ENCODE measurements around the gene RASEF.

The RASEF gene

DNA sequence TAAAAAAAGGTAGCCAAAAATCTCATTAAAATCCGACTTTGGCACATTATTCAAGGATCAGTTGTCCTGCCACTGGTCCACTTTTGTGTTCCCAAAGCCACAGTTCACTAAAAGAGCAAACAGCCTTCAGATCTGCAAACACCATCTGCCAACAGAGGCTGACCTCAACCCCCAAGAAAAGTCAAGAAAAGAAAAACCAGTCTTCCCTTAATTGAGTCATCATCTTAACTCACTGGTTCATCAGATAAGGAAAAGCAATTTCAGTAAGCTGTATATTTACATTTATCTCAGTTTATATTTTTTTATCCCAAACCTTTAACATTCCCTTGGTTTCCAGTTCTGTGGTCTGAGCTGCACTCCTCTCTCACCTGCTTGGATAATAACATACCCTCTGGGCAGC, 21.2 kb downstream of the RASEF start:
- Histone ChIP-seq H3K4me3 (ENCODE audit: low read length) (no peak overlapping the region), H3K27ac (ENCODE audit: low read length) (no peak overlapping the region), H3F3A (ENCODE audit: insufficient read depth, low read length) (no peaks in the 10 kb centered on the region), H2AFZ (ENCODE audit: low read length) (no peak overlapping the region), H3K9me2 (replicated peaks; ENCODE audit: insufficient read depth, low read length) (no peaks in the 10 kb centered on the region), H4K20me1 (ENCODE audit: insufficient read depth, low read length) (no peaks in the 10 kb centered on the region), H3K79me2 (ENCODE audit: low read length) (no peaks in the 10 kb centered on the region), H3K27me3 (replicated peaks; ENCODE audit: insufficient read depth, low read length) (no peaks in the 10 kb centered on the region), H3K9me3 (replicated peaks; ENCODE audit: insufficient read depth, low read length) (no peaks in the 10 kb centered on the region), H3K36me3 (replicated peaks; ENCODE audit: insufficient read depth, low read length) (no peaks in the 10 kb centered on the region), H3K4me2 (ENCODE audit: low read depth, low read length) (no peak overlapping the region), H3K4me1 (ENCODE audit: low read length) (no peaks in the 10 kb centered on the region), H3K9ac (ENCODE audit: low read length) (no peak overlapping the region)
- TF ChIP-seq EZH2phosphoT487 (IDR thresholded peaks at IDR 0.05; ENCODE audit: low read length) (no peak), EZH2 (optimal IDR thresholded peaks at IDR 0.05; ENCODE audit: low read depth, low read length) (no peak), CTCF (IDR thresholded peaks at IDR 0.05; ENCODE audit: low read length) (no peak)
- no peak for DNase-seq

- no peaks in the 10 kb centered on the region for H3K4me1 ChIP-seq (ENCODE audit: low read length)
- no peaks in the 10 kb centered on the region for H4K20me1 ChIP-seq (ENCODE audit: insufficient read depth, low read length)
- no peaks in the 10 kb centered on the region for H3K9me3 ChIP-seq (replicated peaks; ENCODE audit: insufficient read depth, low read length)
- H3K9me2 ChIP-seq (replicated peaks; ENCODE audit: insufficient read depth, low read length): no peaks in the 10 kb centered on the region
- no peak overlapping the region for H3K4me3 ChIP-seq (ENCODE audit: low read length)
- no peaks in the 10 kb centered on the region for H3K79me2 ChIP-seq (ENCODE audit: low read length)
- H3K27ac ChIP-seq (ENCODE audit: low read length): no peak overlapping the region
- no peak overlapping the region for H2AFZ ChIP-seq (ENCODE audit: low read length)
- H3F3A ChIP-seq (ENCODE audit: insufficient read depth, low read length): no peaks in the 10 kb centered on the region
- H3K27me3 ChIP-seq (replicated peaks; ENCODE audit: insufficient read depth, low read length): no peaks in the 10 kb centered on the region
- no peak overlapping the region for H3K9ac ChIP-seq (ENCODE audit: low read length)
- TF ChIP-seq EZH2 (optimal IDR thresholded peaks at IDR 0.05; ENCODE audit: low read depth, low read length) (no peak), EZH2phosphoT487 (IDR thresholded peaks at IDR 0.05; ENCODE audit: low read length) (no peak), CTCF (IDR thresholded peaks at IDR 0.05; ENCODE audit: low read length) (no peak)
- H3K36me3 ChIP-seq (replicated peaks; ENCODE audit: insufficient read depth, low read length): no peaks in the 10 kb centered on the region
- no peak overlapping the region for H3K4me2 ChIP-seq (ENCODE audit: low read depth, low read length)
- no peak for DNase-seq
These were observed 23.6 kb downstream of the RASEF start for GRCh38 chr9:83039303-83039702.

DNA sequence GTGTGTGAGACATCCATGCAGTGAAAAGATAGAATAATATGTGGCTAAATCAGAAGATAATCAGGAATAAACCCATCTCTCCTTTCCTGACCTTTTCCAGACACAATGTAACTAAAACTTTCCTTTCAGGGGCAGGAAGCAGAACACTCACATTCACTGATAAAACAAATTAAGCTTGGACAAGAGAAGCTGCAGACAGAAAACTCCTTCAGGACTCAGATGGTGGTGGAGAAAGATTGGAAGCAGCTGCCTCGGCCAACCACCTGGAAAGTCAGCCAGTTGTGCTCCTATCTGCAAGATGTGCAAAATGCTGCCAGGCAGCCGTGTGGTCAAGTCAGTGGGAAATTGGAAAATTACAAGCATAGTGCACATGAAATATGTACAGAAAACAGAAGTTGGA, 26.9 kb downstream of the RASEF start:
- H3F3A ChIP-seq (ENCODE audit: insufficient read depth, low read length): no peaks in the 10 kb centered on the region
- no peaks in the 10 kb centered on the region for H4K20me1 ChIP-seq (ENCODE audit: insufficient read depth, low read length)
- H3K9ac ChIP-seq (ENCODE audit: low read length): no peak overlapping the region
- no peak for DNase-seq
- H3K36me3 ChIP-seq (replicated peaks; ENCODE audit: insufficient read depth, low read length): no peaks in the 10 kb centered on the region
- H3K9me2 ChIP-seq (replicated peaks; ENCODE audit: insufficient read depth, low read length): no peaks in the 10 kb centered on the region
- no peak for TF ChIP-seq EZH2 (optimal IDR thresholded peaks at IDR 0.05; ENCODE audit: low read depth, low read length)
- TF ChIP-seq CTCF (IDR thresholded peaks at IDR 0.05; ENCODE audit: low read length): no peak
- no peak for TF ChIP-seq EZH2phosphoT487 (IDR thresholded peaks at IDR 0.05; ENCODE audit: low read length)
- no peaks in the 10 kb centered on the region for H3K4me1 ChIP-seq (ENCODE audit: low read length)
- H3K4me3 ChIP-seq (ENCODE audit: low read length): no peak overlapping the region
- H3K4me2 ChIP-seq (ENCODE audit: low read depth, low read length): no peak overlapping the region
- no peak overlapping the region for H3K27ac ChIP-seq (ENCODE audit: low read length)
- H3K79me2 ChIP-seq (ENCODE audit: low read length): no peaks in the 10 kb centered on the region
- H3K27me3 ChIP-seq (replicated peaks; ENCODE audit: insufficient read depth, low read length): no peaks in the 10 kb centered on the region
- H2AFZ ChIP-seq (ENCODE audit: low read length): no peak overlapping the region
- no peaks in the 10 kb centered on the region for H3K9me3 ChIP-seq (replicated peaks; ENCODE audit: insufficient read depth, low read length)
